Mucosa of rectum (tissue), 2 donors: ENCODE measurements around the gene ERCC6L.
"Not testable (repeated sequence)": the region's sequence is repeated elsewhere in the genome, so short reads cannot be mapped to it uniquely, and the experiment has no call there.

Source experiments
- H3K27ac ChIP-seq, 2 donors: one replicate each; pipeline ENCODE4 v1.7.0; 2013; ENCODE audit warnings: inconsistent platforms in 2 of 2, low read depth in 2 of 2, low read length in 2 of 2
- H3K27me3 ChIP-seq, 2 donors: one replicate each; pipeline ENCODE4 v1.7.0; 2013; ENCODE audit warnings: low read length in 2 of 2; ENCODE audit not compliant: control insufficient read depth in 2 of 2, insufficient read depth in 2 of 2
- H3K36me3 ChIP-seq, 2 donors: one replicate each; pipeline ENCODE4 v1.7.0; 2013; ENCODE audit warnings: low read length in 2 of 2; ENCODE audit not compliant: control insufficient read depth in 2 of 2, insufficient read depth in 2 of 2
- H3K4me1 ChIP-seq, 2 donors: one replicate each; pipeline ENCODE4 v1.7.0; 2013; ENCODE audit warnings: low read length in 2 of 2, mild to moderate bottlenecking in 1 of 2; ENCODE audit not compliant: control insufficient read depth in 2 of 2, insufficient read depth in 2 of 2
- H3K4me3 ChIP-seq, 2 donors: one replicate each; pipeline ENCODE4 v1.7.0; 2013; ENCODE audit warnings: low read length in 2 of 2
- H3K9ac ChIP-seq, 2 donors: one replicate each; pipeline ENCODE4 v1.7.0; 2013; ENCODE audit warnings: low read length in 2 of 2, low read depth in 1 of 2, mild to moderate bottlenecking in 1 of 2
- H3K9me3 ChIP-seq, 2 donors: one replicate each; pipeline ENCODE4 v1.7.0; 2013; ENCODE audit warnings: low read length in 2 of 2; ENCODE audit not compliant: control insufficient read depth in 2 of 2
- donor health status: healthy.
- donor health status: Normal muscosa, but diverticular disease.

ERCC6L gene

GRCh38 chrX:72180539-72180938 is 58.3 kb downstream of the ERCC6L start:
- peaks cover 0 to 5% of the 10 kb centered on the region in 2 donors for H3K27me3 ChIP-seq
- no peaks in the 10 kb centered on the region for H3K36me3 ChIP-seq
- H3K4me1 ChIP-seq, result peaks cover 5 to 6% of the 10 kb centered on the region in 2 donors
- H3K9me3 ChIP-seq, result no peaks in the 10 kb centered on the region
- H3K27ac ChIP-seq, result peak overlapping the region; percentile 74 to 80
- peak overlapping the region; percentile 78 to 92 for H3K4me3 ChIP-seq
- peak overlapping the region in 1 of 2 donors; percentile 66 for H3K9ac ChIP-seq

- Histone ChIP-seq H3K9ac (no peak overlapping the region), H3K4me1 (peaks cover under 1 to 2% of the 10 kb centered on the region in 2 donors), H3K36me3 (no peaks in the 10 kb centered on the region), H3K27ac (no peak overlapping the region), H3K9me3 (no peaks in the 10 kb centered on the region), H3K27me3 (peaks cover 0 to 3% of the 10 kb centered on the region in 2 donors), H3K4me3 (no peak overlapping the region)
Measured at GRCh38 chrX:72176981-72177380, 61.8 kb downstream of the ERCC6L start.

GRCh38 chrX:72176289-72176688 is 62.5 kb downstream of the ERCC6L start:
- H3K4me3 ChIP-seq, H3K27me3 ChIP-seq, H3K4me1 ChIP-seq, H3K36me3 ChIP-seq, H3K27ac ChIP-seq, H3K9me3 ChIP-seq, H3K9ac ChIP-seq: not testable (repeated sequence)

- H3K4me1 ChIP-seq, result no peaks in the 10 kb centered on the region
- H3K9ac ChIP-seq, result no peak overlapping the region
- no peak overlapping the region for H3K27ac ChIP-seq
- peak overlapping the region in 1 of 2 donors; percentile 53 for H3K4me3 ChIP-seq
- no peaks in the 10 kb centered on the region for H3K27me3 ChIP-seq
- H3K36me3 ChIP-seq, result no peaks in the 10 kb centered on the region
- no peaks in the 10 kb centered on the region for H3K9me3 ChIP-seq
Measured at GRCh38 chrX:72169008-72169728, 69.7 kb downstream of the ERCC6L start.

GRCh38 chrX:72165551-72165950 is 73.3 kb downstream of the ERCC6L start:
- peaks cover 0 to 2% of the 10 kb centered on the region in 2 donors for H3K27me3 ChIP-seq

GRCh38 chrX:72159769-72160168 is 79.1 kb downstream of the ERCC6L start:
- no peak overlapping the region for H3K4me3 ChIP-seq

More at GRCh38 chrX:72165551-72165950, 73.3 kb downstream of the ERCC6L start:
- no peak overlapping the region for H3K4me3 ChIP-seq
- no peak overlapping the region for H3K9ac ChIP-seq
- no peaks in the 10 kb centered on the region for H3K36me3 ChIP-seq
- no peaks in the 10 kb centered on the region for H3K9me3 ChIP-seq
- H3K4me1 ChIP-seq, result no peaks in the 10 kb centered on the region
- H3K27ac ChIP-seq, result no peak overlapping the region

GRCh38 chrX:72158773-72159172 is 80.1 kb downstream of the ERCC6L start:
- Histone ChIP-seq H3K36me3 (no peaks in the 10 kb centered on the region), H3K27me3 (peaks cover 0 to 4% of the 10 kb centered on the region in 2 donors), H3K27ac (no peak overlapping the region), H3K9ac (no peak overlapping the region), H3K4me1 (no peaks in the 10 kb centered on the region), H3K4me3 (no peak overlapping the region), H3K9me3 (peaks cover 0 to 5% of the 10 kb centered on the region in 2 donors)

More at GRCh38 chrX:72159769-72160168, 79.1 kb downstream of the ERCC6L start:
- peaks cover 0 to 5% of the 10 kb centered on the region in 2 donors for H3K27me3 ChIP-seq
- H3K36me3 ChIP-seq, result no peaks in the 10 kb centered on the region
- no peak overlapping the region for H3K27ac ChIP-seq
- no peak overlapping the region for H3K9ac ChIP-seq
- H3K9me3 ChIP-seq, result peaks cover 0 to 5% of the 10 kb centered on the region in 2 donors
- H3K4me1 ChIP-seq, result no peaks in the 10 kb centered on the region
